Measurements from ENCODE around the gene CCDC9. TPM values are rescaled to one million over a fixed set of nuclear protein-coding genes. Genes with fewer than 3 reads are reported as not detected.
A peak's percentile ranks its signal among the peaks of the same experiment; 100 is the strongest.

The CCDC9 gene
- total and polyA plus RNA-seq, 2 of the 13 experiments (the other 11 are each of a cell fraction or from before 2014, with no cell fraction given): 2.9 to 6.3 TPM

DNA sequence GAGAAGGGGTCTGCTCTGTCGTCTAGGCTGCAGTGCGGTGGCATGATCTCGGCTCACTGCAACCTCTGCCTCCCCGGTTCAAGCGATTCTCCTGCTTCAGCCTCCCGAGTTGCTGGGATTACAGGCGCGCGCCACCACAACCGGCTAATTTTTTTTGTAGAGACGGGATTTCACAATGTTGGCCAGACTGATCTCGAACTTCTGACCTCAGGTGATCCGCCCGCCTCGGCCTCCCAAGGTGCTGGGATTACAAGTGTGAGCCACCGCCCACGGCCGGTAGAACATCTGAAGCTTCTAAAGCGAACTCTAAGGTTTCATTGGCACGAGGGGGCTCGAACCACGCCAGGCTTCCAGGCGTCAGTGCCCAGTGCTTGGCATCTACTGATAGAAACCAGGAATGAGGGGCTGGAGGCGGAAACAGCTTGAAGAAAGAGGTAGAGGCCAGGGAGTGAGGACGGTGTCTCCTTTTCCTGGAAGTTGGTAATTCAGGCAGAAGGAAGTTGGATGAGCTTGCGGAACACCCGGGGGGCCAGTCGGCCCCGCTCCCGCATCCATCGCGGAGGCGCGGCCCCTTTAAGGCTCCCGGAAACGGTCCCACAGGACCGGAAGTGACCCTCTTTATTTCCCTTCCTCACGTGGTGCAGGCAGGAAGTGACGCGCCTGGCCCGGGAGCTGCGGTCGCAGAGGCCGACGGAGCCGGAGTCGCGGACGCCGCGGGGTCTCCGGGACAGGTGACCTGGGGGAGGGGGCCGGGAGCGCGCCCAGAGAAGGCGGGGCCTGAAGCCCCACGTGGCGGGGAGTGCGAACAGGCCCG, at the start of gene CCDC9 (continued):
- no peak for TF ChIP-seq MAFF (IDR thresholded peaks at IDR 0.05; ENCODE audit: low read depth, low read length)
- TF ChIP-seq, protein P1, sequence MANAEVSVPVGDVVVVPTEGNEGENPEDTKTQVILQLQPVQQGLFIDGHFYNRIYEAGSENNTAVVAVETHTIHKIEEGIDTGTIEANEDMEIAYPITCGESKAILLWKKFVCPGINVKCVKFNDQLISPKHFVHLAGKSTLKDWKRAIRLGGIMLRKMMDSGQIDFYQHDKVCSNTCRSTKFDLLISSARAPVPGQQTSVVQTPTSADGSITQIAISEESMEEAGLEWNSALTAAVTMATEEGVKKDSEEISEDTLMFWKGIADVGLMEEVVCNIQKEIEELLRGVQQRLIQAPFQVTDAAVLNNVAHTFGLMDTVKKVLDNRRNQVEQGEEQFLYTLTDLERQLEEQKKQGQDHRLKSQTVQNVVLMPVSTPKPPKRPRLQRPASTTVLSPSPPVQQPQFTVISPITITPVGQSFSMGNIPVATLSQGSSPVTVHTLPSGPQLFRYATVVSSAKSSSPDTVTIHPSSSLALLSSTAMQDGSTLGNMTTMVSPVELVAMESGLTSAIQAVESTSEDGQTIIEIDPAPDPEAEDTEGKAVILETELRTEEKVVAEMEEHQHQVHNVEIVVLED (CRISPR knock-in tag; IDR thresholded peaks at IDR 0.05; ENCODE audit: borderline replicate concordance): peak; percentile 62; the same call in 1 of the 2 replicates
- no peak for TF ChIP-seq ZNF766 (CRISPR knock-in tag; IDR thresholded peaks at IDR 0.05; ENCODE audit: borderline replicate concordance)
- no peak for TF ChIP-seq ZNF670 (CRISPR knock-in tag; IDR thresholded peaks at IDR 0.05; ENCODE audit: borderline replicate concordance)
- TF ChIP-seq, protein P2, sequence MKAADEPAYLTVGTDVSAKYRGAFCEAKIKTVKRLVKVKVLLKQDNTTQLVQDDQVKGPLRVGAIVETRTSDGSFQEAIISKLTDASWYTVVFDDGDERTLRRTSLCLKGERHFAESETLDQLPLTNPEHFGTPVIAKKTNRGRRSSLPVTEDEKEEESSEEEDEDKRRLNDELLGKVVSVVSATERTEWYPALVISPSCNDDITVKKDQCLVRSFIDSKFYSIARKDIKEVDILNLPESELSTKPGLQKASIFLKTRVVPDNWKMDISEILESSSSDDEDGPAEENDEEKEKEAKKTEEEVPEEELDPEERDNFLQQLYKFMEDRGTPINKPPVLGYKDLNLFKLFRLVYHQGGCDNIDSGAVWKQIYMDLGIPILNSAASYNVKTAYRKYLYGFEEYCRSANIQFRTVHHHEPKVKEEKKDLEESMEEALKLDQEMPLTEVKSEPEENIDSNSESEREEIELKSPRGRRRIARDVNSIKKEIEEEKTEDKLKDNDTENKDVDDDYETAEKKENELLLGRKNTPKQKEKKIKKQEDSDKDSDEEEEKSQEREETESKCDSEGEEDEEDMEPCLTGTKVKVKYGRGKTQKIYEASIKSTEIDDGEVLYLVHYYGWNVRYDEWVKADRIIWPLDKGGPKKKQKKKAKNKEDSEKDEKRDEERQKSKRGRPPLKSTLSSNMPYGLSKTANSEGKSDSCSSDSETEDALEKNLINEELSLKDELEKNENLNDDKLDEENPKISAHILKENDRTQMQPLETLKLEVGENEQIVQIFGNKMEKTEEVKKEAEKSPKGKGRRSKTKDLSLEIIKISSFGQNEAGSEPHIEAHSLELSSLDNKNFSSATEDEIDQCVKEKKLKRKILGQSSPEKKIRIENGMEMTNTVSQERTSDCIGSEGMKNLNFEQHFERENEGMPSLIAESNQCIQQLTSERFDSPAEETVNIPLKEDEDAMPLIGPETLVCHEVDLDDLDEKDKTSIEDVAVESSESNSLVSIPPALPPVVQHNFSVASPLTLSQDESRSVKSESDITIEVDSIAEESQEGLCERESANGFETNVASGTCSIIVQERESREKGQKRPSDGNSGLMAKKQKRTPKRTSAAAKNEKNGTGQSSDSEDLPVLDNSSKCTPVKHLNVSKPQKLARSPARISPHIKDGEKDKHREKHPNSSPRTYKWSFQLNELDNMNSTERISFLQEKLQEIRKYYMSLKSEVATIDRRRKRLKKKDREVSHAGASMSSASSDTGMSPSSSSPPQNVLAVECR (CRISPR knock-in tag; IDR thresholded peaks at IDR 0.05; ENCODE audit: borderline replicate concordance): peak; percentile 87
- peak; percentile 50; the same call in 1 of the 2 replicates for TF ChIP-seq HDAC2 (CRISPR knock-in tag; IDR thresholded peaks at IDR 0.05)
- no peak for TF ChIP-seq SP1 (IDR thresholded peaks at IDR 0.05)
- TF ChIP-seq SP1 (CRISPR knock-in tag; IDR thresholded peaks at IDR 0.05): no peak; the same call in 1 of the 2 replicates
- no peak for TF ChIP-seq SIX4 (CRISPR knock-in tag; IDR thresholded peaks at IDR 0.05)
- TF ChIP-seq, protein P3, sequence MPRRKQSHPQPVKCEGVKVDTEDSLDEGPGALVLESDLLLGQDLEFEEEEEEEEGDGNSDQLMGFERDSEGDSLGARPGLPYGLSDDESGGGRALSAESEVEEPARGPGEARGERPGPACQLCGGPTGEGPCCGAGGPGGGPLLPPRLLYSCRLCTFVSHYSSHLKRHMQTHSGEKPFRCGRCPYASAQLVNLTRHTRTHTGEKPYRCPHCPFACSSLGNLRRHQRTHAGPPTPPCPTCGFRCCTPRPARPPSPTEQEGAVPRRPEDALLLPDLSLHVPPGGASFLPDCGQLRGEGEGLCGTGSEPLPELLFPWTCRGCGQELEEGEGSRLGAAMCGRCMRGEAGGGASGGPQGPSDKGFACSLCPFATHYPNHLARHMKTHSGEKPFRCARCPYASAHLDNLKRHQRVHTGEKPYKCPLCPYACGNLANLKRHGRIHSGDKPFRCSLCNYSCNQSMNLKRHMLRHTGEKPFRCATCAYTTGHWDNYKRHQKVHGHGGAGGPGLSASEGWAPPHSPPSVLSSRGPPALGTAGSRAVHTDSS (CRISPR knock-in tag; conservative IDR thresholded peaks at IDR 0.05): no peak
- TF ChIP-seq ZNF792 (CRISPR knock-in tag; IDR thresholded peaks at IDR 0.05): peak; percentile 56; the same call in 1 of the 2 replicates
- no peak for TF ChIP-seq RXRB (CRISPR knock-in tag; IDR thresholded peaks at IDR 0.05; ENCODE audit: borderline replicate concordance)
- no peak; the same call in 1 of the 2 replicates for TF ChIP-seq KDM2A (CRISPR knock-in tag; IDR thresholded peaks at IDR 0.05; ENCODE audit: borderline replicate concordance, low read depth)
- TF ChIP-seq ZNF143 (CRISPR knock-in tag; IDR thresholded peaks at IDR 0.05): peak; percentile 66
- no peak for TF ChIP-seq TEAD3 (CRISPR knock-in tag; optimal IDR thresholded peaks at IDR 0.05; ENCODE audit: borderline replicate concordance)
- no peak for TF ChIP-seq ISL2 (CRISPR knock-in tag; IDR thresholded peaks at IDR 0.05)
- peak; percentile 44; the same call in 1 of the 2 replicates for TF ChIP-seq ZNF451 (CRISPR knock-in tag; IDR thresholded peaks at IDR 0.05)
- TF ChIP-seq ZNF775 (CRISPR knock-in tag; IDR thresholded peaks at IDR 0.05; ENCODE audit: borderline replicate concordance): no peak
- TF ChIP-seq, protein P4, sequence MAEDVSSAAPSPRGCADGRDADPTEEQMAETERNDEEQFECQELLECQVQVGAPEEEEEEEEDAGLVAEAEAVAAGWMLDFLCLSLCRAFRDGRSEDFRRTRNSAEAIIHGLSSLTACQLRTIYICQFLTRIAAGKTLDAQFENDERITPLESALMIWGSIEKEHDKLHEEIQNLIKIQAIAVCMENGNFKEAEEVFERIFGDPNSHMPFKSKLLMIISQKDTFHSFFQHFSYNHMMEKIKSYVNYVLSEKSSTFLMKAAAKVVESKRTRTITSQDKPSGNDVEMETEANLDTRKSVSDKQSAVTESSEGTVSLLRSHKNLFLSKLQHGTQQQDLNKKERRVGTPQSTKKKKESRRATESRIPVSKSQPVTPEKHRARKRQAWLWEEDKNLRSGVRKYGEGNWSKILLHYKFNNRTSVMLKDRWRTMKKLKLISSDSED (CRISPR knock-in tag; IDR thresholded peaks at IDR 0.05): no peak
- TF ChIP-seq SMARCC2 (IDR thresholded peaks at IDR 0.05): no peak
- TF ChIP-seq MAFG (CRISPR knock-in tag; IDR thresholded peaks at IDR 0.05): no peak
- no peak for TF ChIP-seq ZNF737 (CRISPR knock-in tag; IDR thresholded peaks at IDR 0.05; ENCODE audit: borderline replicate concordance)
